Neural cell (in vitro differentiated cells): ENCODE measurements around the gene RBBP6. TPM values are rescaled to one million over a fixed set of nuclear protein-coding genes. Genes with fewer than 3 reads are reported as not detected.

ENCODE experiments used
- H2AFZ ChIP-seq: fragments of 200-600, 300-800 bp; sonication (generic), shearing (Covaris generic); 2 replicates; pipeline ENCODE4 v1.6.0; 2014; ENCODE audit warnings: low read depth, mild to moderate bottlenecking, antibody characterized with exemption, low read length, moderate library complexity
- H3F3A ChIP-seq: fragments of 200-600 bp; shearing (Covaris generic); 2 replicates; pipeline ENCODE4 v1.6.1; 2016; ENCODE audit warnings: mild to moderate bottlenecking, moderate library complexity, mixed read lengths, antibody characterized with exemption, low read length; ENCODE audit not compliant: insufficient read depth, poor library complexity, severe bottlenecking
- H3K27ac ChIP-seq: fragments of 200-600, 300-800 bp; sonication (generic), shearing (Covaris generic); 2 replicates; pipeline ENCODE4 v1.5.1; 2014; ENCODE audit warnings: mild to moderate bottlenecking, low read length, moderate library complexity
- H3K27me3 ChIP-seq: fragments of 300-800, 200-600 bp; sonication (generic), shearing (Covaris generic); 2 replicates; pipeline ENCODE4 v1.6.0; 2014; ENCODE audit warnings: mild to moderate bottlenecking, low read depth, low read length, moderate library complexity; ENCODE audit not compliant: insufficient read depth
- H3K36me3 ChIP-seq: fragments of 300-800, 200-600 bp; sonication (generic), shearing (Covaris generic); 2 replicates; pipeline ENCODE4 v1.5.1; 2014; ENCODE audit warnings: mild to moderate bottlenecking, antibody characterized with exemption, low read length, moderate library complexity; ENCODE audit not compliant: insufficient read depth
- H3K4me2 ChIP-seq: fragments of 300-800, 200-600 bp; sonication (generic), shearing (Covaris generic); 2 replicates; pipeline ENCODE4 v1.6.0; 2014; ENCODE audit warnings: mild to moderate bottlenecking, low read length
- H3K4me3 ChIP-seq: fragments of 300-800, 200-600 bp; sonication (generic), shearing (Covaris generic); 2 replicates; pipeline ENCODE4 v1.5.1; 2014; ENCODE audit warnings: mild to moderate bottlenecking, low read length, moderate library complexity
- H3K79me2 ChIP-seq: fragments of 200-600 bp; shearing (Covaris generic); replicated peaks from 2 replicates; pipeline ENCODE4 v1.6.0; 2014; ENCODE audit warnings: mild to moderate bottlenecking, low read length, moderate library complexity; ENCODE audit not compliant: insufficient read depth
- H3K9ac ChIP-seq: fragments of 300-800, 200-600 bp; sonication (generic), shearing (Covaris generic); 2 replicates; pipeline ENCODE4 v1.6.1; 2016; ENCODE audit warnings: mild to moderate bottlenecking, low read length, mixed read lengths
- H3K9me2 ChIP-seq: fragments of 200-600 bp; shearing (Covaris generic); 2 replicates; pipeline ENCODE4 v1.6.1; 2016; ENCODE audit warnings: mild to moderate bottlenecking, low read length, mixed read lengths; ENCODE audit not compliant: insufficient read depth
- H3K9me3 ChIP-seq: fragments of 200-600, 300-800 bp; sonication (generic), shearing (Covaris generic); 2 replicates; pipeline ENCODE4 v1.6.1; 2016; ENCODE audit warnings: mild to moderate bottlenecking, mixed run types, low read length, moderate library complexity, mixed read lengths
- H4K20me1 ChIP-seq: fragments of 200-600 bp; shearing (Covaris generic); 2 replicates; pipeline ENCODE4 v1.6.1; 2016; ENCODE audit warnings: mild to moderate bottlenecking, mixed run types; ENCODE audit not compliant: insufficient read depth
- EP300 ChIP-seq: fragments of 450-650 bp; conservative IDR thresholded peaks from 2 replicates; pipeline ENCODE4 v1.6.1; 2014; ENCODE audit warnings: antibody characterized with exemption, mild to moderate bottlenecking, moderate library complexity; ENCODE audit not compliant: poor library complexity, severe bottlenecking
- EZH2 ChIP-seq: fragments of 200-600, 300-800 bp; shearing (Covaris generic), sonication (generic); IDR thresholded peaks from 2 replicates; pipeline ENCODE4 v1.6.1; 2014; ENCODE audit warnings: antibody characterized with exemption, low read length, borderline replicate concordance, mild to moderate bottlenecking; ENCODE audit not compliant: insufficient read depth, poor library complexity, severe bottlenecking
- MXI1 ChIP-seq: fragments of 450-650 bp; conservative IDR thresholded peaks from 2 replicates; pipeline ENCODE4 v1.6.1; 2014; ENCODE audit warnings: antibody characterized with exemption, mild to moderate bottlenecking; ENCODE audit not compliant: poor library complexity, severe bottlenecking
- POLR2AphosphoS5 ChIP-seq: IDR thresholded peaks from 2 replicates; pipeline ENCODE4 v1.6.1; 2012
- RAD21 ChIP-seq: fragments of 450-650 bp; conservative IDR thresholded peaks from 2 replicates; pipeline ENCODE4 v1.6.1; 2014; ENCODE audit warnings: antibody characterized with exemption, mild to moderate bottlenecking, moderate library complexity
- SMC3 ChIP-seq: fragments of 450-650 bp; conservative IDR thresholded peaks from 2 replicates; pipeline ENCODE4 v1.6.1; 2014; ENCODE audit warnings: antibody characterized with exemption, mild to moderate bottlenecking, moderate library complexity; ENCODE audit not compliant: poor library complexity
- TAF1 ChIP-seq: IDR thresholded peaks from 2 replicates; pipeline ENCODE4 v1.6.1; 2012; ENCODE audit warnings: low read depth
- polyA plus RNA-seq: library from polyadenylated mRNA; depleted of rRNA; stranded (reverse); fragments of >200 nt; gene quantifications from 2 replicates; pipeline ENCODE4 v1.2.3, GENCODE V29; 2014
- TF ChIP-seq, protein P1 (sequence below): IDR thresholded peaks from 2 replicates; pipeline ENCODE4 v1.6.1; 2012; ENCODE audit warnings: borderline replicate concordance
- TF ChIP-seq, protein P2 (sequence below): fragments of 450-650 bp; IDR thresholded peaks from 2 replicates; pipeline ENCODE4 v1.5.1; 2014; ENCODE audit warnings: antibody characterized with exemption, mild to moderate bottlenecking, moderate library complexity; ENCODE audit not compliant: poor library complexity, severe bottlenecking

Gene RBBP6
- polyA plus RNA-seq, 1 donor from 2014 or later = 75.5 TPM

DNA sequence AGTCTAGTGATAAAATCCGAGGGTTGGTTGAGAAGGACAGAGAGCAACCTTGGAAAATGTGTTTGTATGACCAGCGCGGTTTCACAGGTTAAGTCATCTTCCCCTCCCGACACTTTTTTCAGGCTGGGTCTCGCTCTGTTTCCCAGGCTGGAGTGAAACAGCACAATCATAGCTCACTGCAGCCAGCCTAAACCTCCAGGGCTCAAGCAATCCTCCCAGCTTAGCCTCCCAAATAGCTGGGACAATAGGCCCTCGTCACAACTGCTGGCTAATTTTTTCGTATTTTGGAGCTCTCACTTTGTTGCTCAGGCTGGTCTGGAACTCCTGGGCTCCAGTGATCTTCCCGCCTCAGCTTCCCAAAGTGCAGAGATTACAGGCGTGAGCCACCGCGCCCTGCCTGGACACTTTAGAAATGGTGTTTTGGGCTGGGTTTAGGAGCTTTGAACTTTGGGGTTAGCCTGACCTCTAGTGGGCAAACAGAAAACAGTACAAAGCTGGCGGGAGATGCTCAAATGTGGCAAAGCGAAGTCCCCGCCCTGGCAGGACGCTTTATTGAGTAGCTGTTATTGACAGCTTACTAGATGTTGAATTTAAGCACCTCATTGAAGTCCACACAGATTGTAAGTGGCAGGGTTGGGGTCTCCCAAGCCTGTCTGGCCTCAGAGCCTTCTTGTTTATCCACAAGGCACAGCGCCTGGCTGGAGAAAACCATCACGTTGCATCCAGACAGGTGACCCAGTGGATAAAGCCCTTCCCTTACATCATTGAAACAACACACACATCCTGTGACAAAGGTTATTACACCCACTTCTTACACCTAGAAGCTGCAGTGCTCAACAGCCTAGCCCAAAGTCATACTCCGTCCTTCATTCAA is 34.7 kb upstream of the RBBP6 start:
- H3K27ac ChIP-seq = no peak overlapping the region
- no peak overlapping the region for H3K4me3 ChIP-seq
- H4K20me1 ChIP-seq = no peaks in the 10 kb centered on the region
- H3K9ac ChIP-seq = no peak overlapping the region
- H3K9me2 ChIP-seq = no peaks in the 10 kb centered on the region
- no peaks in the 10 kb centered on the region for H3F3A ChIP-seq
- peaks cover 5% of the 10 kb centered on the region for H3K27me3 ChIP-seq
- no peak overlapping the region for H3K4me2 ChIP-seq
- no peak overlapping the region for H2AFZ ChIP-seq
- H3K9me3 ChIP-seq = no peaks in the 10 kb centered on the region
- no peaks in the 10 kb centered on the region for H3K36me3 ChIP-seq
- peak; percentile 95 for TF ChIP-seq SMC3
- TF ChIP-seq EP300 = peak; percentile 24
- TF ChIP-seq, protein P1, sequence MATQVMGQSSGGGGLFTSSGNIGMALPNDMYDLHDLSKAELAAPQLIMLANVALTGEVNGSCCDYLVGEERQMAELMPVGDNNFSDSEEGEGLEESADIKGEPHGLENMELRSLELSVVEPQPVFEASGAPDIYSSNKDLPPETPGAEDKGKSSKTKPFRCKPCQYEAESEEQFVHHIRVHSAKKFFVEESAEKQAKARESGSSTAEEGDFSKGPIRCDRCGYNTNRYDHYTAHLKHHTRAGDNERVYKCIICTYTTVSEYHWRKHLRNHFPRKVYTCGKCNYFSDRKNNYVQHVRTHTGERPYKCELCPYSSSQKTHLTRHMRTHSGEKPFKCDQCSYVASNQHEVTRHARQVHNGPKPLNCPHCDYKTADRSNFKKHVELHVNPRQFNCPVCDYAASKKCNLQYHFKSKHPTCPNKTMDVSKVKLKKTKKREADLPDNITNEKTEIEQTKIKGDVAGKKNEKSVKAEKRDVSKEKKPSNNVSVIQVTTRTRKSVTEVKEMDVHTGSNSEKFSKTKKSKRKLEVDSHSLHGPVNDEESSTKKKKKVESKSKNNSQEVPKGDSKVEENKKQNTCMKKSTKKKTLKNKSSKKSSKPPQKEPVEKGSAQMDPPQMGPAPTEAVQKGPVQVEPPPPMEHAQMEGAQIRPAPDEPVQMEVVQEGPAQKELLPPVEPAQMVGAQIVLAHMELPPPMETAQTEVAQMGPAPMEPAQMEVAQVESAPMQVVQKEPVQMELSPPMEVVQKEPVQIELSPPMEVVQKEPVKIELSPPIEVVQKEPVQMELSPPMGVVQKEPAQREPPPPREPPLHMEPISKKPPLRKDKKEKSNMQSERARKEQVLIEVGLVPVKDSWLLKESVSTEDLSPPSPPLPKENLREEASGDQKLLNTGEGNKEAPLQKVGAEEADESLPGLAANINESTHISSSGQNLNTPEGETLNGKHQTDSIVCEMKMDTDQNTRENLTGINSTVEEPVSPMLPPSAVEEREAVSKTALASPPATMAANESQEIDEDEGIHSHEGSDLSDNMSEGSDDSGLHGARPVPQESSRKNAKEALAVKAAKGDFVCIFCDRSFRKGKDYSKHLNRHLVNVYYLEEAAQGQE = no peak
- TF ChIP-seq RAD21 = peak; percentile 94
- no peak for TF ChIP-seq TAF1
- peak; percentile 19 for TF ChIP-seq MXI1
- TF ChIP-seq, protein P2, sequence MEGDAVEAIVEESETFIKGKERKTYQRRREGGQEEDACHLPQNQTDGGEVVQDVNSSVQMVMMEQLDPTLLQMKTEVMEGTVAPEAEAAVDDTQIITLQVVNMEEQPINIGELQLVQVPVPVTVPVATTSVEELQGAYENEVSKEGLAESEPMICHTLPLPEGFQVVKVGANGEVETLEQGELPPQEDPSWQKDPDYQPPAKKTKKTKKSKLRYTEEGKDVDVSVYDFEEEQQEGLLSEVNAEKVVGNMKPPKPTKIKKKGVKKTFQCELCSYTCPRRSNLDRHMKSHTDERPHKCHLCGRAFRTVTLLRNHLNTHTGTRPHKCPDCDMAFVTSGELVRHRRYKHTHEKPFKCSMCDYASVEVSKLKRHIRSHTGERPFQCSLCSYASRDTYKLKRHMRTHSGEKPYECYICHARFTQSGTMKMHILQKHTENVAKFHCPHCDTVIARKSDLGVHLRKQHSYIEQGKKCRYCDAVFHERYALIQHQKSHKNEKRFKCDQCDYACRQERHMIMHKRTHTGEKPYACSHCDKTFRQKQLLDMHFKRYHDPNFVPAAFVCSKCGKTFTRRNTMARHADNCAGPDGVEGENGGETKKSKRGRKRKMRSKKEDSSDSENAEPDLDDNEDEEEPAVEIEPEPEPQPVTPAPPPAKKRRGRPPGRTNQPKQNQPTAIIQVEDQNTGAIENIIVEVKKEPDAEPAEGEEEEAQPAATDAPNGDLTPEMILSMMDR = peak; percentile 94
- TF ChIP-seq POLR2AphosphoS5 = no peak
- TF ChIP-seq EZH2 = no peak
- H3K79me2 ChIP-seq = no peaks in the 10 kb centered on the region

DNA sequence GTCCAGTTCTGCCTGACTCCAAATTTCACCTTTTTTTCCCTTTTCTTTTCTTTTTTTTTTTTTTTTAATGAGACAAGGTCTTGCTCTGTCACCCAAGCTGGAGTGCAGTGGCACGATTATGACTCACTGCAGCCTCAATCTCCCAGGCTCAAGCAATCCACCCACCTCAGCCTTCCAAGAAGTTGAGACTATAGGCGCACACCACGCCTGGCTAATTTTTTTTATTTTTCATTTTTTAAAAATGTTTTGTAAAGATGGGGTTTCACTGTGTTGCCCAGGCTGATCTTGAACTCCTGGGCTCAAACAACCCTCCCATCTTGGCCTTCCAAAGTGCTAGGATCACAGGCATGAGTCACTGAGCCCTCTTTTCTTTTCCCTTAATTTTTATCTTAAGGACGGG is 33.4 kb upstream of the RBBP6 start:
- Histone ChIP-seq H3K4me3 (no peak overlapping the region), H4K20me1 (no peaks in the 10 kb centered on the region), H3K9me3 (no peaks in the 10 kb centered on the region), H3K9ac (no peak overlapping the region), H3K27ac (no peak overlapping the region), H3K79me2 (no peaks in the 10 kb centered on the region), H3F3A (no peaks in the 10 kb centered on the region), H3K4me2 (no peak overlapping the region), H3K9me2 (no peaks in the 10 kb centered on the region), H2AFZ (no peak overlapping the region), H3K27me3 (peaks cover 5% of the 10 kb centered on the region), H3K36me3 (no peaks in the 10 kb centered on the region)
- TF ChIP-seq TAF1 = no peak
- TF ChIP-seq EP300 = no peak
- TF ChIP-seq SMC3 = no peak
- no peak for TF ChIP-seq MXI1
- TF ChIP-seq EZH2 = no peak
- no peak for TF ChIP-seq POLR2AphosphoS5
- TF ChIP-seq, protein P1 = no peak
